Measurements from ENCODE around the gene VWA8.

VWA8 gene

GRCh38 chr13:41974262-41974900, 13.5 kb upstream of the VWA8 start (continued):
- TF ChIP-seq, protein P1, sequence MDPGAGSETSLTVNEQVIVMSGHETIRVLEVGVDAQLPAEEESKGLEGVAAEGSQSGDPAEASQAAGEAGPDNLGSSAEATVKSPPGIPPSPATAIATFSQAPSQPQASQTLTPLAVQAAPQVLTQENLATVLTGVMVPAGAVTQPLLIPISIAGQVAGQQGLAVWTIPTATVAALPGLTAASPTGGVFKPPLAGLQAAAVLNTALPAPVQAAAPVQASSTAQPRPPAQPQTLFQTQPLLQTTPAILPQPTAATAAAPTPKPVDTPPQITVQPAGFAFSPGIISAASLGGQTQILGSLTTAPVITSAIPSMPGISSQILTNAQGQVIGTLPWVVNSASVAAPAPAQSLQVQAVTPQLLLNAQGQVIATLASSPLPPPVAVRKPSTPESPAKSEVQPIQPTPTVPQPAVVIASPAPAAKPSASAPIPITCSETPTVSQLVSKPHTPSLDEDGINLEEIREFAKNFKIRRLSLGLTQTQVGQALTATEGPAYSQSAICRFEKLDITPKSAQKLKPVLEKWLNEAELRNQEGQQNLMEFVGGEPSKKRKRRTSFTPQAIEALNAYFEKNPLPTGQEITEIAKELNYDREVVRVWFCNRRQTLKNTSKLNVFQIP (CRISPR knock-in tag; IDR thresholded peaks at IDR 0.05; ENCODE audit: borderline replicate concordance, low read depth): no peak
- TF ChIP-seq SNAI2 (CRISPR knock-in tag; IDR thresholded peaks at IDR 0.05): no peak

- no peak for ATAC-seq
- TF ChIP-seq OSR1 (CRISPR knock-in tag; IDR thresholded peaks at IDR 0.05) (no peak), ZC3H10 (CRISPR knock-in tag; IDR thresholded peaks at IDR 0.05) (no peak), ZNF8 (CRISPR knock-in tag; IDR thresholded peaks at IDR 0.05) (no peak), PPARA (CRISPR knock-in tag; IDR thresholded peaks at IDR 0.05; ENCODE audit: borderline replicate concordance) (no peak), ESRRG (CRISPR knock-in tag; IDR thresholded peaks at IDR 0.05) (no peak), ISL1 (CRISPR knock-in tag; IDR thresholded peaks at IDR 0.05) (no peak), ZNF565 (CRISPR knock-in tag; conservative IDR thresholded peaks at IDR 0.05; ENCODE audit: low read depth) (no peak), ZNF70 (CRISPR knock-in tag; IDR thresholded peaks at IDR 0.05) (no peak), TOX (CRISPR knock-in tag; IDR thresholded peaks at IDR 0.05; ENCODE audit: borderline replicate concordance) (no peak), PATZ1 (CRISPR knock-in tag; IDR thresholded peaks at IDR 0.05; ENCODE audit: borderline replicate concordance) (no peak), ZFP30 (CRISPR knock-in tag; IDR thresholded peaks at IDR 0.05) (no peak), CSRNP3 (CRISPR knock-in tag; IDR thresholded peaks at IDR 0.05) (no peak)
- TF ChIP-seq, protein P1 (CRISPR knock-in tag; IDR thresholded peaks at IDR 0.05; ENCODE audit: borderline replicate concordance, low read depth): no peak
- TF ChIP-seq, protein P2, sequence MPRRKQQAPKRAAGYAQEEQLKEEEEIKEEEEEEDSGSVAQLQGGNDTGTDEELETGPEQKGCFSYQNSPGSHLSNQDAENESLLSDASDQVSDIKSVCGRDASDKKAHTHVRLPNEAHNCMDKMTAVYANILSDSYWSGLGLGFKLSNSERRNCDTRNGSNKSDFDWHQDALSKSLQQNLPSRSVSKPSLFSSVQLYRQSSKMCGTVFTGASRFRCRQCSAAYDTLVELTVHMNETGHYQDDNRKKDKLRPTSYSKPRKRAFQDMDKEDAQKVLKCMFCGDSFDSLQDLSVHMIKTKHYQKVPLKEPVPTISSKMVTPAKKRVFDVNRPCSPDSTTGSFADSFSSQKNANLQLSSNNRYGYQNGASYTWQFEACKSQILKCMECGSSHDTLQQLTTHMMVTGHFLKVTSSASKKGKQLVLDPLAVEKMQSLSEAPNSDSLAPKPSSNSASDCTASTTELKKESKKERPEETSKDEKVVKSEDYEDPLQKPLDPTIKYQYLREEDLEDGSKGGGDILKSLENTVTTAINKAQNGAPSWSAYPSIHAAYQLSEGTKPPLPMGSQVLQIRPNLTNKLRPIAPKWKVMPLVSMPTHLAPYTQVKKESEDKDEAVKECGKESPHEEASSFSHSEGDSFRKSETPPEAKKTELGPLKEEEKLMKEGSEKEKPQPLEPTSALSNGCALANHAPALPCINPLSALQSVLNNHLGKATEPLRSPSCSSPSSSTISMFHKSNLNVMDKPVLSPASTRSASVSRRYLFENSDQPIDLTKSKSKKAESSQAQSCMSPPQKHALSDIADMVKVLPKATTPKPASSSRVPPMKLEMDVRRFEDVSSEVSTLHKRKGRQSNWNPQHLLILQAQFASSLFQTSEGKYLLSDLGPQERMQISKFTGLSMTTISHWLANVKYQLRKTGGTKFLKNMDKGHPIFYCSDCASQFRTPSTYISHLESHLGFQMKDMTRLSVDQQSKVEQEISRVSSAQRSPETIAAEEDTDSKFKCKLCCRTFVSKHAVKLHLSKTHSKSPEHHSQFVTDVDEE (CRISPR knock-in tag; IDR thresholded peaks at IDR 0.05): no peak
These were observed 12.4 kb upstream of the VWA8 start for GRCh38 chr13:41973247-41973741.

GRCh38 chr13:41971848-41972247, 10.9 kb upstream of the VWA8 start:
- no peak for ATAC-seq
- TF ChIP-seq ISL1 (CRISPR knock-in tag; IDR thresholded peaks at IDR 0.05): no peak
- no peak for TF ChIP-seq GLIS3 (CRISPR knock-in tag; IDR thresholded peaks at IDR 0.05)
- no peak for TF ChIP-seq ZC3H10 (CRISPR knock-in tag; IDR thresholded peaks at IDR 0.05)
- no peak for TF ChIP-seq ESRRG (CRISPR knock-in tag; IDR thresholded peaks at IDR 0.05)
- no peak for TF ChIP-seq ARNTL (CRISPR knock-in tag; IDR thresholded peaks at IDR 0.05; ENCODE audit: borderline replicate concordance, low read depth)
- no peak for TF ChIP-seq ZNF70 (CRISPR knock-in tag; IDR thresholded peaks at IDR 0.05)
- TF ChIP-seq ZFP3 (CRISPR knock-in tag; IDR thresholded peaks at IDR 0.05): no peak
- TF ChIP-seq, protein P2 (CRISPR knock-in tag; IDR thresholded peaks at IDR 0.05): no peak
- TF ChIP-seq CREB5 (CRISPR knock-in tag; IDR thresholded peaks at IDR 0.05; ENCODE audit: low read depth): no peak
- TF ChIP-seq PPARA (CRISPR knock-in tag; IDR thresholded peaks at IDR 0.05; ENCODE audit: borderline replicate concordance): no peak
- TF ChIP-seq OSR1 (CRISPR knock-in tag; IDR thresholded peaks at IDR 0.05): no peak
- no peak for TF ChIP-seq ZNF8 (CRISPR knock-in tag; IDR thresholded peaks at IDR 0.05)
- no peak for TF ChIP-seq RARB (CRISPR knock-in tag; IDR thresholded peaks at IDR 0.05)
- TF ChIP-seq, protein P1 (CRISPR knock-in tag; IDR thresholded peaks at IDR 0.05; ENCODE audit: borderline replicate concordance, low read depth): no peak
